ENCODE results near the gene DIPK1C.

Gene DIPK1C

GRCh38 chr18:74416124-74416523, 41.0 kb downstream of the DIPK1C start:
- no peak for DNase-seq
- H3K36me3 ChIP-seq, result no peaks in the 10 kb centered on the region
- no peaks in the 10 kb centered on the region for H3K27me3 ChIP-seq (ENCODE audit: insufficient read depth, low read depth, severe bottlenecking)
- no peak overlapping the region for H3K27ac ChIP-seq
- H3K4me3 ChIP-seq (ENCODE audit: low read depth, low read length), result no peak overlapping the region
- H3K9me3 ChIP-seq (ENCODE audit: severe bottlenecking), result no peaks in the 10 kb centered on the region
- no peak for TF ChIP-seq CTCF (IDR thresholded peaks at IDR 0.05; ENCODE audit: low read depth, low read length)

- Histone ChIP-seq H3K36me3 (no peaks in the 10 kb centered on the region), H3K9me3 (ENCODE audit: severe bottlenecking) (no peaks in the 10 kb centered on the region), H3K4me3 (ENCODE audit: low read depth, low read length) (no peak overlapping the region), H3K27ac (no peak overlapping the region), H3K27me3 (ENCODE audit: insufficient read depth, low read depth, severe bottlenecking) (no peaks in the 10 kb centered on the region)
- no peak for TF ChIP-seq CTCF (IDR thresholded peaks at IDR 0.05; ENCODE audit: low read depth, low read length)
- no peak for DNase-seq
These were observed 42.1 kb downstream of the DIPK1C start for GRCh38 chr18:74414953-74415515.

GRCh38 chr18:74413836-74414235, 43.3 kb downstream of the DIPK1C start:
- H3K27ac ChIP-seq, result no peak overlapping the region

GRCh38 chr18:74412116-74412880, 44.8 kb downstream of the DIPK1C start:
- Histone ChIP-seq H3K27me3 (ENCODE audit: insufficient read depth, low read depth, severe bottlenecking) (no peaks in the 10 kb centered on the region), H3K9me3 (ENCODE audit: severe bottlenecking) (no peaks in the 10 kb centered on the region), H3K27ac (no peak overlapping the region), H3K36me3 (no peaks in the 10 kb centered on the region), H3K4me3 (ENCODE audit: low read depth, low read length) (no peak overlapping the region)
- TF ChIP-seq CTCF (IDR thresholded peaks at IDR 0.05; ENCODE audit: low read depth, low read length), result no peak
- no peak for DNase-seq

More at GRCh38 chr18:74413836-74414235, 43.3 kb downstream of the DIPK1C start:
- no peak overlapping the region for H3K4me3 ChIP-seq (ENCODE audit: low read depth, low read length)
- no peaks in the 10 kb centered on the region for H3K36me3 ChIP-seq
- no peaks in the 10 kb centered on the region for H3K9me3 ChIP-seq (ENCODE audit: severe bottlenecking)
- no peak for DNase-seq
- no peak for TF ChIP-seq CTCF (IDR thresholded peaks at IDR 0.05; ENCODE audit: low read depth, low read length)
- no peaks in the 10 kb centered on the region for H3K27me3 ChIP-seq (ENCODE audit: insufficient read depth, low read depth, severe bottlenecking)

GRCh38 chr18:74411475-74411874, 45.6 kb downstream of the DIPK1C start:
- no peak for TF ChIP-seq CTCF (IDR thresholded peaks at IDR 0.05; ENCODE audit: low read depth, low read length)
- DNase-seq, result no peak
- Histone ChIP-seq H3K27ac (no peak overlapping the region), H3K36me3 (no peaks in the 10 kb centered on the region), H3K4me3 (ENCODE audit: low read depth, low read length) (no peak overlapping the region), H3K27me3 (ENCODE audit: insufficient read depth, low read depth, severe bottlenecking) (no peaks in the 10 kb centered on the region), H3K9me3 (ENCODE audit: severe bottlenecking) (no peaks in the 10 kb centered on the region)
